SK-N-SH treated with all-trans-retinoic acid at 6 μM for 48 hours (cell line): ENCODE measurements around the gene FMNL1.
A peak's percentile ranks its signal among the peaks of the same experiment; 100 is the strongest.

Experiments
- ATAC-seq: fragments of 200-7000 bp; cut with Tn5 transposase; 3 replicates; pipeline ENCODE4 v1.9.1; 2020; ENCODE audit warnings: mild to moderate bottlenecking, moderate library complexity
- ARNTL ChIP-seq: fragments of 450-650 bp; formaldehyde crosslinking; IDR thresholded peaks from 2 replicates; pipeline ENCODE4 v1.5.0; 2020; ENCODE audit warnings: low read depth, mild to moderate bottlenecking, moderate library complexity, borderline replicate concordance
- BACH2 ChIP-seq: fragments of 250-450 bp; sonication (Bioruptor Pico); IDR thresholded peaks from 2 replicates; pipeline ENCODE4 v1.9.0; 2021; ENCODE audit warnings: mild to moderate bottlenecking, borderline replicate concordance
- CSDC2 ChIP-seq: fragments of 250-450 bp; sonication (Bioruptor Pico); IDR thresholded peaks from 2 replicates; pipeline ENCODE4 v1.5.0; 2020; ENCODE audit warnings: mild to moderate bottlenecking, moderate library complexity
- ESRRG ChIP-seq: fragments of 250-450 bp; sonication (Bioruptor Pico); IDR thresholded peaks from 2 replicates; pipeline ENCODE4 v1.6.1; 2021; ENCODE audit warnings: mild to moderate bottlenecking
- GLIS3 ChIP-seq: fragments of 250-450 bp; sonication (Bioruptor Pico); IDR thresholded peaks from 2 replicates; pipeline ENCODE4 v1.5.0; 2020; ENCODE audit warnings: mild to moderate bottlenecking, moderate library complexity
- ISL1 ChIP-seq: fragments of 250-450 bp; sonication (Bioruptor Pico); IDR thresholded peaks from 2 replicates; pipeline ENCODE4 v2.1.2; 2022; ENCODE audit warnings: mild to moderate bottlenecking, moderate library complexity
- OSR1 ChIP-seq: fragments of 250-450 bp; sonication (Bioruptor Pico); IDR thresholded peaks from 2 replicates; pipeline ENCODE4 v1.8.0; 2022; ENCODE audit warnings: moderate library complexity, mild to moderate bottlenecking, inconsistent platforms
- PPARA ChIP-seq: fragments of 250-450 bp; sonication (Bioruptor Pico); IDR thresholded peaks from 2 replicates; pipeline ENCODE4 v1.5.0; 2020; ENCODE audit warnings: mild to moderate bottlenecking, borderline replicate concordance
- RARB ChIP-seq: fragments of 250-450 bp; sonication (Bioruptor Pico); IDR thresholded peaks from 2 replicates; pipeline ENCODE4 v1.8.0; 2021; ENCODE audit warnings: mild to moderate bottlenecking, moderate library complexity
- SNAI2 ChIP-seq: fragments of 250-450 bp; sonication (Bioruptor Pico); IDR thresholded peaks from 2 replicates; pipeline ENCODE4 v1.5.0; 2020; ENCODE audit warnings: mild to moderate bottlenecking, moderate library complexity
- TCF4 ChIP-seq: fragments of 250-450 bp; sonication (Bioruptor Pico); IDR thresholded peaks from 2 replicates; pipeline ENCODE4 v1.8.0; 2021; ENCODE audit warnings: mild to moderate bottlenecking, moderate library complexity, borderline replicate concordance
- TOX ChIP-seq: fragments of 250-450 bp; sonication (Bioruptor Pico); IDR thresholded peaks from 2 replicates; pipeline ENCODE4 v1.8.0; 2021; ENCODE audit warnings: mild to moderate bottlenecking, moderate library complexity, borderline replicate concordance
- ZC3H10 ChIP-seq: fragments of 250-450 bp; sonication (Bioruptor Pico); IDR thresholded peaks from 2 replicates; pipeline ENCODE4 v1.5.1; 2021; ENCODE audit warnings: mild to moderate bottlenecking, moderate library complexity
- ZFP3 ChIP-seq: fragments of 250-450 bp; sonication (Bioruptor Pico); IDR thresholded peaks from 2 replicates; pipeline ENCODE4 v1.5.0; 2020; ENCODE audit warnings: mild to moderate bottlenecking, moderate library complexity
- ZFP30 ChIP-seq: fragments of 450-650 bp; formaldehyde crosslinking; IDR thresholded peaks from 2 replicates; pipeline ENCODE4 v1.5.0; 2022; ENCODE audit warnings: mild to moderate bottlenecking, moderate library complexity
- ZNF565 ChIP-seq: fragments of 450-650 bp; formaldehyde crosslinking; conservative IDR thresholded peaks from 2 replicates; pipeline ENCODE4 v1.5.0; 2020; ENCODE audit warnings: low read depth, mild to moderate bottlenecking, moderate library complexity
- ZNF70 ChIP-seq: fragments of 450-650 bp; formaldehyde crosslinking; IDR thresholded peaks from 2 replicates; pipeline ENCODE4 v1.5.0; 2020; ENCODE audit warnings: mild to moderate bottlenecking, moderate library complexity
- ZNF8 ChIP-seq: fragments of 450-650 bp; formaldehyde crosslinking; IDR thresholded peaks from 2 replicates; pipeline ENCODE4 v1.5.0; 2020; ENCODE audit warnings: mild to moderate bottlenecking, moderate library complexity
- TF ChIP-seq, protein P1 (sequence below): fragments of 250-450 bp; sonication (Bioruptor Pico); IDR thresholded peaks from 2 replicates; pipeline ENCODE4 v1.8.0; 2020; ENCODE audit warnings: mild to moderate bottlenecking, moderate library complexity, borderline replicate concordance
- TF ChIP-seq, protein P2 (sequence below): fragments of 250-450 bp; sonication (Bioruptor Pico); IDR thresholded peaks from 2 replicates; pipeline ENCODE4 v1.5.0; 2020; ENCODE audit warnings: mild to moderate bottlenecking, moderate library complexity
- TF ChIP-seq, protein P3 (sequence below): fragments of 250-450 bp; sonication (Bioruptor Pico); IDR thresholded peaks from 2 replicates; pipeline ENCODE4 v1.5.1; 2021; ENCODE audit warnings: mild to moderate bottlenecking, moderate library complexity
- TF ChIP-seq, protein P4 (sequence below): fragments of 250-450 bp; sonication (Bioruptor Pico); IDR thresholded peaks from 2 replicates; pipeline ENCODE4 v1.5.1; 2020; ENCODE audit warnings: low read depth, mild to moderate bottlenecking, moderate library complexity
- TF ChIP-seq, protein P5 (sequence below): fragments of 250-450 bp; sonication (Bioruptor Pico); IDR thresholded peaks from 2 replicates; pipeline ENCODE4 v1.8.0; 2021; ENCODE audit warnings: low read depth, mild to moderate bottlenecking, moderate library complexity, borderline replicate concordance

The FMNL1 gene

DNA sequence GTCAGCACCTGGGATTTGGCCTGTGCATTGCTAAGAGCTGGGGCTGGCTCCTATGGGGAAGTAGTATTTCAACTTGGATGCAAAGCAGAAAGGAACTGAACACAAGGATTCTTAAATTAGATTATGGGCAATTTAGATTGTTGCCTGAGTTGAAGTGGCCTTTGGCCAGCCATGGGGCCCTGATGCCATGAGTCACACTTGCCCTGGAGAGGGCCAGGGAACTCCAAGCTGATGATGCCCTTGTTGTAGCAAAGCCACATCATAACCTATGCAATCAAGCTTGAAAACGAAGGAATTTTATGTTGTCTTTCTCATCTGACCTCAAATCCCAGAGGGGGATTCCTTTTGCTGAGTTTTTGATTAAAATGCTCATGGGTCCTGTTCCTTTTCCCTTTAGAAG, 44.1 kb downstream of the FMNL1 start:
- ATAC-seq, result peak; percentile 83
- TF ChIP-seq BACH2 (CRISPR knock-in tag) (no peak), PPARA (CRISPR knock-in tag) (no peak), ZNF8 (CRISPR knock-in tag) (no peak), RARB (CRISPR knock-in tag) (no peak), TCF4 (CRISPR knock-in tag) (no peak; the same call in 1 of the 2 replicates), ISL1 (CRISPR knock-in tag) (peak; percentile 58), ZNF70 (CRISPR knock-in tag) (no peak), ZC3H10 (no peak; the same call in 1 of the 2 replicates), ZNF565 (no peak), SNAI2 (CRISPR knock-in tag) (no peak), OSR1 (CRISPR knock-in tag) (no peak), ZFP3 (CRISPR knock-in tag) (no peak), ESRRG (CRISPR knock-in tag) (no peak), TOX (CRISPR knock-in tag) (0 out of 2 replicates have a peak, but pooled peaks have one; percentile 22), ZFP30 (no peak), GLIS3 (no peak), CSDC2 (CRISPR knock-in tag) (no peak), ARNTL (CRISPR knock-in tag) (no peak)
- TF ChIP-seq, protein P1, sequence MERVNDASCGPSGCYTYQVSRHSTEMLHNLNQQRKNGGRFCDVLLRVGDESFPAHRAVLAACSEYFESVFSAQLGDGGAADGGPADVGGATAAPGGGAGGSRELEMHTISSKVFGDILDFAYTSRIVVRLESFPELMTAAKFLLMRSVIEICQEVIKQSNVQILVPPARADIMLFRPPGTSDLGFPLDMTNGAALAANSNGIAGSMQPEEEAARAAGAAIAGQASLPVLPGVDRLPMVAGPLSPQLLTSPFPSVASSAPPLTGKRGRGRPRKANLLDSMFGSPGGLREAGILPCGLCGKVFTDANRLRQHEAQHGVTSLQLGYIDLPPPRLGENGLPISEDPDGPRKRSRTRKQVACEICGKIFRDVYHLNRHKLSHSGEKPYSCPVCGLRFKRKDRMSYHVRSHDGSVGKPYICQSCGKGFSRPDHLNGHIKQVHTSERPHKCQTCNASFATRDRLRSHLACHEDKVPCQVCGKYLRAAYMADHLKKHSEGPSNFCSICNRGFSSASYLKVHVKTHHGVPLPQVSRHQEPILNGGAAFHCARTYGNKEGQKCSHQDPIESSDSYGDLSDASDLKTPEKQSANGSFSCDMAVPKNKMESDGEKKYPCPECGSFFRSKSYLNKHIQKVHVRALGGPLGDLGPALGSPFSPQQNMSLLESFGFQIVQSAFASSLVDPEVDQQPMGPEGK (CRISPR knock-in tag), result peak; percentile 60; the same call in 1 of the 2 replicates
- TF ChIP-seq, protein P2, sequence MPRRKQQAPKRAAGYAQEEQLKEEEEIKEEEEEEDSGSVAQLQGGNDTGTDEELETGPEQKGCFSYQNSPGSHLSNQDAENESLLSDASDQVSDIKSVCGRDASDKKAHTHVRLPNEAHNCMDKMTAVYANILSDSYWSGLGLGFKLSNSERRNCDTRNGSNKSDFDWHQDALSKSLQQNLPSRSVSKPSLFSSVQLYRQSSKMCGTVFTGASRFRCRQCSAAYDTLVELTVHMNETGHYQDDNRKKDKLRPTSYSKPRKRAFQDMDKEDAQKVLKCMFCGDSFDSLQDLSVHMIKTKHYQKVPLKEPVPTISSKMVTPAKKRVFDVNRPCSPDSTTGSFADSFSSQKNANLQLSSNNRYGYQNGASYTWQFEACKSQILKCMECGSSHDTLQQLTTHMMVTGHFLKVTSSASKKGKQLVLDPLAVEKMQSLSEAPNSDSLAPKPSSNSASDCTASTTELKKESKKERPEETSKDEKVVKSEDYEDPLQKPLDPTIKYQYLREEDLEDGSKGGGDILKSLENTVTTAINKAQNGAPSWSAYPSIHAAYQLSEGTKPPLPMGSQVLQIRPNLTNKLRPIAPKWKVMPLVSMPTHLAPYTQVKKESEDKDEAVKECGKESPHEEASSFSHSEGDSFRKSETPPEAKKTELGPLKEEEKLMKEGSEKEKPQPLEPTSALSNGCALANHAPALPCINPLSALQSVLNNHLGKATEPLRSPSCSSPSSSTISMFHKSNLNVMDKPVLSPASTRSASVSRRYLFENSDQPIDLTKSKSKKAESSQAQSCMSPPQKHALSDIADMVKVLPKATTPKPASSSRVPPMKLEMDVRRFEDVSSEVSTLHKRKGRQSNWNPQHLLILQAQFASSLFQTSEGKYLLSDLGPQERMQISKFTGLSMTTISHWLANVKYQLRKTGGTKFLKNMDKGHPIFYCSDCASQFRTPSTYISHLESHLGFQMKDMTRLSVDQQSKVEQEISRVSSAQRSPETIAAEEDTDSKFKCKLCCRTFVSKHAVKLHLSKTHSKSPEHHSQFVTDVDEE, result no peak
- TF ChIP-seq, protein P3, sequence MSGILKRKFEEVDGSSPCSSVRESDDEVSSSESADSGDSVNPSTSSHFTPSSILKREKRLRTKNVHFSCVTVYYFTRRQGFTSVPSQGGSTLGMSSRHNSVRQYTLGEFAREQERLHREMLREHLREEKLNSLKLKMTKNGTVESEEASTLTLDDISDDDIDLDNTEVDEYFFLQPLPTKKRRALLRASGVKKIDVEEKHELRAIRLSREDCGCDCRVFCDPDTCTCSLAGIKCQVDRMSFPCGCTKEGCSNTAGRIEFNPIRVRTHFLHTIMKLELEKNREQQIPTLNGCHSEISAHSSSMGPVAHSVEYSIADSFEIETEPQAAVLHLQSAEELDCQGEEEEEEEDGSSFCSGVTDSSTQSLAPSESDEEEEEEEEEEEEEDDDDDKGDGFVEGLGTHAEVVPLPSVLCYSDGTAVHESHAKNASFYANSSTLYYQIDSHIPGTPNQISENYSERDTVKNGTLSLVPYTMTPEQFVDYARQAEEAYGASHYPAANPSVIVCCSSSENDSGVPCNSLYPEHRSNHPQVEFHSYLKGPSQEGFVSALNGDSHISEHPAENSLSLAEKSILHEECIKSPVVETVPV (CRISPR knock-in tag), result no peak
- TF ChIP-seq, protein P4, sequence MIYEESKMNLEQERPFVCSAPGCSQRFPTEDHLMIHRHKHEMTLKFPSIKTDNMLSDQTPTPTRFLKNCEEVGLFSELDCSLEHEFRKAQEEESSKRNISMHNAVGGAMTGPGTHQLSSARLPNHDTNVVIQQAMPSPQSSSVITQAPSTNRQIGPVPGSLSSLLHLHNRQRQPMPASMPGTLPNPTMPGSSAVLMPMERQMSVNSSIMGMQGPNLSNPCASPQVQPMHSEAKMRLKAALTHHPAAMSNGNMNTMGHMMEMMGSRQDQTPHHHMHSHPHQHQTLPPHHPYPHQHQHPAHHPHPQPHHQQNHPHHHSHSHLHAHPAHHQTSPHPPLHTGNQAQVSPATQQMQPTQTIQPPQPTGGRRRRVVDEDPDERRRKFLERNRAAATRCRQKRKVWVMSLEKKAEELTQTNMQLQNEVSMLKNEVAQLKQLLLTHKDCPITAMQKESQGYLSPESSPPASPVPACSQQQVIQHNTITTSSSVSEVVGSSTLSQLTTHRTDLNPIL (CRISPR knock-in tag), result no peak
- TF ChIP-seq, protein P5, sequence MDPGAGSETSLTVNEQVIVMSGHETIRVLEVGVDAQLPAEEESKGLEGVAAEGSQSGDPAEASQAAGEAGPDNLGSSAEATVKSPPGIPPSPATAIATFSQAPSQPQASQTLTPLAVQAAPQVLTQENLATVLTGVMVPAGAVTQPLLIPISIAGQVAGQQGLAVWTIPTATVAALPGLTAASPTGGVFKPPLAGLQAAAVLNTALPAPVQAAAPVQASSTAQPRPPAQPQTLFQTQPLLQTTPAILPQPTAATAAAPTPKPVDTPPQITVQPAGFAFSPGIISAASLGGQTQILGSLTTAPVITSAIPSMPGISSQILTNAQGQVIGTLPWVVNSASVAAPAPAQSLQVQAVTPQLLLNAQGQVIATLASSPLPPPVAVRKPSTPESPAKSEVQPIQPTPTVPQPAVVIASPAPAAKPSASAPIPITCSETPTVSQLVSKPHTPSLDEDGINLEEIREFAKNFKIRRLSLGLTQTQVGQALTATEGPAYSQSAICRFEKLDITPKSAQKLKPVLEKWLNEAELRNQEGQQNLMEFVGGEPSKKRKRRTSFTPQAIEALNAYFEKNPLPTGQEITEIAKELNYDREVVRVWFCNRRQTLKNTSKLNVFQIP (CRISPR knock-in tag), result no peak

DNA sequence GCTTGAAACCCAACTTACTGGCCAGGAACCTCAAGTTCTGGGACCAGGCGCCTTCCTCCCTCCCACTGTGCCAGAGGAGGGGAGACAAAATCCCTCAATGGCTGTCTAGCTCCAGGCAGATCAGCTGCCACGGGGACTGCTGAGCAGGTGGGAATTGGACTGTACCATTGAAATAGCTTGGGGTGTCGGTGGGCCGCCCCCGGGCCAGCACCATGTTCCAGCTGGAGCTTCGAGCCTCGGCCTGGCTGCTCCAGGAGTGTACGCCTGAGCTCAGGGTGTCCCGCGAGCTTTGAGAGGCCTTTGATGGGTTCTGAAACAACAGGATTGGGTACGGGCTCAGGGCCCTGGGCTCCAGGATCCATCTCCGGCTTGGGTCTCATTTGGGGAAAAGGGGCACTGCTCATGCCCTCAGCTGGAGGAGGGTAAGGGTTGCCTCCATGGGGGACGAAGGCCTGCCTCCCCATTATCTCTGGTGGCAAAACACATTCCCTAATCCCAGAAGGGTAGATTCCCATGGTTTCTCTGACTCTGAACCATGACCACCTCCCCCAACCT, 44.8 kb downstream of the FMNL1 start:
- ATAC-seq, result no peak
- TF ChIP-seq TOX (CRISPR knock-in tag) (no peak), ARNTL (CRISPR knock-in tag) (no peak), ISL1 (CRISPR knock-in tag) (no peak), GLIS3 (no peak), ZFP30 (no peak), ZFP3 (CRISPR knock-in tag) (no peak), BACH2 (CRISPR knock-in tag) (no peak), PPARA (CRISPR knock-in tag) (no peak), ZC3H10 (no peak), ZNF565 (no peak), OSR1 (CRISPR knock-in tag) (no peak), RARB (CRISPR knock-in tag) (no peak), TCF4 (CRISPR knock-in tag) (no peak)
- TF ChIP-seq, protein P2, result no peak
- TF ChIP-seq, protein P3 (CRISPR knock-in tag), result no peak
